Progenitor cell of endocrine pancreas (in vitro differentiated cells): Measurements from ENCODE around the gene AP3B1. TPM values are rescaled to one million over a fixed set of nuclear protein-coding genes. Genes with fewer than 3 reads are reported as not detected.

ENCODE experiments used
- DNase-seq: peaks from one replicate; pipeline ENCODE4 v3.0.0; 2021; ENCODE audit warnings: low spot score; ENCODE audit not compliant: unreplicated experiment
- H3K27ac Mint-ChIP-seq: 2 replicates; pipeline ENCODE4 v1.8.0; 2021; ENCODE audit warnings: mild to moderate bottlenecking, moderate library complexity, mixed read lengths
- H3K27me3 Mint-ChIP-seq: 2 replicates; pipeline ENCODE4 v1.8.0; 2021; ENCODE audit warnings: mixed read lengths
- H3K36me3 Mint-ChIP-seq: 2 replicates; pipeline ENCODE4 v1.8.0; 2022; ENCODE audit warnings: mixed read lengths; ENCODE audit not compliant: insufficient read depth
- H3K4me1 Mint-ChIP-seq: 2 replicates; pipeline ENCODE4 v1.8.0; 2021; ENCODE audit warnings: low read depth, mixed read lengths
- H3K4me3 Mint-ChIP-seq: 2 replicates; pipeline ENCODE4 v1.8.0; 2021; ENCODE audit warnings: low read depth, mild to moderate bottlenecking, moderate library complexity, mixed read lengths
- H3K9me3 Mint-ChIP-seq: 2 replicates; pipeline ENCODE4 v1.8.0; 2021; ENCODE audit warnings: low read depth, mixed read lengths
- total RNA-seq: library from RNA; stranded (reverse); gene quantifications from 2 replicates; pipeline ENCODE4 v1.2.1, GENCODE V29; 2021
- TF ChIP-seq, protein P1 (sequence below): fragments of 200-600 bp; sonication (generic); IDR thresholded peaks from one replicate; pipeline ENCODE4 v1.5.0; 2021; ENCODE audit warnings: antibody characterized with exemption, mild to moderate bottlenecking; ENCODE audit not compliant: unreplicated experiment

AP3B1 gene
- total RNA-seq, 1 donor from 2014 or later, result 50.9 TPM

- no peak overlapping the region for H3K27ac Mint-ChIP-seq
- H3K9me3 Mint-ChIP-seq, result peaks cover 7% of the 10 kb centered on the region
- peaks cover 16% of the 10 kb centered on the region for H3K4me1 Mint-ChIP-seq
- DNase-seq, result no peak
- no peaks in the 10 kb centered on the region for H3K27me3 Mint-ChIP-seq
- no peak overlapping the region for H3K4me3 Mint-ChIP-seq
- TF ChIP-seq, protein P1, sequence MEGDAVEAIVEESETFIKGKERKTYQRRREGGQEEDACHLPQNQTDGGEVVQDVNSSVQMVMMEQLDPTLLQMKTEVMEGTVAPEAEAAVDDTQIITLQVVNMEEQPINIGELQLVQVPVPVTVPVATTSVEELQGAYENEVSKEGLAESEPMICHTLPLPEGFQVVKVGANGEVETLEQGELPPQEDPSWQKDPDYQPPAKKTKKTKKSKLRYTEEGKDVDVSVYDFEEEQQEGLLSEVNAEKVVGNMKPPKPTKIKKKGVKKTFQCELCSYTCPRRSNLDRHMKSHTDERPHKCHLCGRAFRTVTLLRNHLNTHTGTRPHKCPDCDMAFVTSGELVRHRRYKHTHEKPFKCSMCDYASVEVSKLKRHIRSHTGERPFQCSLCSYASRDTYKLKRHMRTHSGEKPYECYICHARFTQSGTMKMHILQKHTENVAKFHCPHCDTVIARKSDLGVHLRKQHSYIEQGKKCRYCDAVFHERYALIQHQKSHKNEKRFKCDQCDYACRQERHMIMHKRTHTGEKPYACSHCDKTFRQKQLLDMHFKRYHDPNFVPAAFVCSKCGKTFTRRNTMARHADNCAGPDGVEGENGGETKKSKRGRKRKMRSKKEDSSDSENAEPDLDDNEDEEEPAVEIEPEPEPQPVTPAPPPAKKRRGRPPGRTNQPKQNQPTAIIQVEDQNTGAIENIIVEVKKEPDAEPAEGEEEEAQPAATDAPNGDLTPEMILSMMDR, result no peak
- H3K36me3 Mint-ChIP-seq, result peaks cover 7% of the 10 kb centered on the region
Measured at GRCh38 chr5:78288246-78288645, 6.3 kb downstream of the AP3B1 start.

- Mint-ChIP-seq H3K4me1 (peaks cover 14% of the 10 kb centered on the region), H3K4me3 (no peak overlapping the region), H3K9me3 (peaks cover 7% of the 10 kb centered on the region), H3K27me3 (no peaks in the 10 kb centered on the region), H3K27ac (no peak overlapping the region), H3K36me3 (peaks cover 7% of the 10 kb centered on the region)
- no peak for DNase-seq
- TF ChIP-seq, protein P1, result no peak
Measured at GRCh38 chr5:78287833-78288232, 6.7 kb downstream of the AP3B1 start.

- Mint-ChIP-seq H3K9me3 (peaks cover 7% of the 10 kb centered on the region), H3K36me3 (peaks cover 7% of the 10 kb centered on the region), H3K27me3 (no peaks in the 10 kb centered on the region), H3K27ac (no peak overlapping the region), H3K4me3 (no peak overlapping the region), H3K4me1 (peaks cover 12% of the 10 kb centered on the region)
- TF ChIP-seq, protein P1, result no peak
- no peak for DNase-seq
Measured at GRCh38 chr5:78287169-78287568, 7.3 kb downstream of the AP3B1 start.

GRCh38 chr5:78286290-78286689 lies 8.2 kb downstream of the AP3B1 start:
- H3K4me3 Mint-ChIP-seq, result no peak overlapping the region
- H3K36me3 Mint-ChIP-seq, result peaks cover 7% of the 10 kb centered on the region
- peaks cover 7% of the 10 kb centered on the region for H3K9me3 Mint-ChIP-seq
- no peak for DNase-seq
- no peak overlapping the region for H3K27ac Mint-ChIP-seq
- peaks cover 8% of the 10 kb centered on the region for H3K4me1 Mint-ChIP-seq
- H3K27me3 Mint-ChIP-seq, result no peaks in the 10 kb centered on the region
- TF ChIP-seq, protein P1, result no peak

DNA sequence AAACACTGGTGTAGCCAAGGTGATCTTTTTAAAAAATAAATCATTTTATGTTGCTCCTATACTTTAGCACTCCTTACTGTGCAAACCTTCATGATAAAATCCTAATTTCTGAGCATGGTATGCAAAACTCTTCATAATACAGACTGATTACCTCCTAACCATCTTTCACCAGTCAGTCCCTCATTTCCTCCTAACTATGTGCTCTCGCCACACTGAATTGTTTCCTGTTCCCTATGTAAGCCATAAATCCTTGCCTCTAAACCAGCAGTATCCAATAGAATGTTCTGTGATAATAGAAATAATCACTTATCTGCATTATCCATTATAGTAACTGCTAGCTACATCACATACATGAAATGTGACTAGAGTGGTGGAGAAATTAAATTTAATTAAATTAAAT lies 10.7 kb downstream of the AP3B1 start:
- Mint-ChIP-seq H3K36me3 (peaks cover 6% of the 10 kb centered on the region), H3K9me3 (peaks cover 7% of the 10 kb centered on the region), H3K27me3 (no peaks in the 10 kb centered on the region), H3K4me1 (peaks cover 8% of the 10 kb centered on the region), H3K27ac (no peak overlapping the region), H3K4me3 (no peak overlapping the region)
- TF ChIP-seq, protein P1, result no peak
- no peak for DNase-seq
